Activated CD8-positive, alpha-beta memory T cell treated with anti-CD3 and anti-CD28 coated beads for 36 hours (primary cell): ENCODE measurements around the gene FRS2. TPM values are rescaled to one million over a fixed set of nuclear protein-coding genes. Genes with fewer than 3 reads are reported as not detected.

ENCODE experiments used
- CTCF ChIA-PET: fragments of 350-600 bp; sonication (Branson Sonifier 250); formaldehyde crosslinking; loops from one replicate; lab custom pipeline; 2021; ENCODE audit warnings: antibody characterized with exemption; lab: Charles Lee
- POLR2A ChIA-PET: fragments of 350-600 bp; sonication (Branson Sonifier 250); formaldehyde crosslinking; loops from one replicate; lab custom pipeline; 2021; ENCODE audit warnings: antibody characterized with exemption; lab: Charles Lee
- total RNA-seq, 2 experiments: library from RNA; stranded (reverse); gene quantifications; one replicate each; pipeline ENCODE4 v1.2.3, GENCODE V29; 2021

The FRS2 gene
- total RNA-seq, 2 experiments from 2014 or later = 8.5 to 9.3 TPM

DNA sequence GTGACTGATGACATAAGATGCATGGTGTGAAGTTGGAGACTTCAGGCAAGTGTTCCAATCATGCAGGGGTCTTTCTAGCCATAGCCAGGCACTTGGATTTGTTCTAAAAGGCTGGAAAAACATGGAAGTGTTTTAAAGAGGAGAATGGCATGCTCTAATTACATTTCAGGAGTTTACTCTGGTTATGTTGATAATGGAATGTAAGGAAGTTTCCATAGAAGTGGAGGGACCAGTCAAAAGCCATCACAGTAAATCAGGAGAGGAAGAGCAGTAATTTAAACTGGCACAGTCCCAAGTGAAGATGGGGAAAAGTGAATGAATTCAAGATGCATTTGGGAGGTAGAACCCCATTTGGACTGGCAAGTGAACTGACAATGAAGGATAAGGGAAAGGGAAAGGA, 13.9 kb upstream of the FRS2 start:
- CTCF ChIA-PET = no interaction called here
- POLR2A ChIA-PET = no interaction called here

DNA sequence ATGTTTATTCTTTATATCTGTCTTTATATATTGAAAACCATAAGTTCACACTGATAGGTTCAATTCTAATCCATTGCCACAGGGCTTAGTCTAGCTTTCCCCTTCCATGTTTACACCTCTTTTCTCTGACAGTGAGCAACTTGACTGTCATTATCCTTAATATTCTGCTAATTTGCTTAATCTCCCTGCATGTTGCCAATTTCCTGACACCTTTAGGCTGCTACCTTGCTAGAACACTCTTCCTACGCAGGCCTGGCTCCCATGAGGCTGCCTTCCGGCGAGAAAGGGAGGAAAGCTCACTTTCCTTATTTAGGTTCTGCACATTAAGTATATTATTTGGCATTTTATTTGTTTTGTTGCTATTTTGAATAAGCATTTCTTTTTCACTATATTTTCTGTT, 12.8 kb upstream of the FRS2 start:
- CTCF ChIA-PET = interaction anchor here (0.5 kb wide), 1 partner anchor 100 kb away, joined by 3 read pairs; no protein-coding TSS in a partner anchor
- POLR2A ChIA-PET = no interaction called here

DNA sequence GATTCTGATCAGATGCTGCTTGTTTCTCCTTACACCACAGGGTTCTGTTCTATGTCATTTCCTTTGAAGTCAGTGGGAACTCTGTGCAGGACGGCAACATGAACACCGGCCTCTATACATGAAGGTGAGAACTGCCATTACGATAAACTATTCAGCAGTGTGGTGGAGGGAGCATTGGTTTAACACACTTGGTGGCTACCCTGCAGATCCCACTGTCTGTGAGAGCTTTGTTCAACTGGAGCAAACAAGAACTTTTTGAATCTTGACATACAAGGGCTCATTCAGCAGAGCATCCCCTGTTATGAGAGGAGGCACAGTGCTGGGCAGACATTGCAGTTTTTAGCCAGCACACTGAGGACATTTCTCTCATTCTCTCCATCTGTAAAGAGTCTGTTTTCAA, 10.7 kb upstream of the FRS2 start:
- ChIA-PET CTCF (no interaction called here), POLR2A (no interaction called here)

DNA sequence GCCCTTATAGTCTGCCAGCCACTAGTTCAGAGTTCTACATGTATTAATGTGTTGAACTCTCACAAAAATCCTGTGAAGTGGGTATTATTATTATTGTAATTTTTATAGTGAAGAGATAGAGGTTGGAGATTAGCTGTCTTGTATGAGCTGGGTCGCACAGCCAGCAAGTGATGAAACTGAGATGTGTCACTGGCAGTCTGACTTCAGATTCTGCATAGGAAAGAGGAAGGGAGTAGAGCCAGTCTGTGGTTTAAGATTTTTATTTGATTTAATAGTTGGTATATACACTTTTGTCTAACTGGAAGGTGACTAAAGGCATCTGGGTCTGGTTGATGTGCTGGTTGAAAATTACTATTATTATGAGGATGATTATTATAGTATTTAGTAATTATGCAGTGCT, 5.8 kb upstream of the FRS2 start:
- ChIA-PET CTCF (interaction anchor here (0.6 kb wide), 2 partner anchors 27 to 83 kb away, joined by 3 to 4 read pairs; no protein-coding TSS in a partner anchor), POLR2A (interaction anchor here (0.6 kb wide), 1 partner anchor 127 kb away, joined by 3 read pairs; no protein-coding TSS in a partner anchor)

DNA sequence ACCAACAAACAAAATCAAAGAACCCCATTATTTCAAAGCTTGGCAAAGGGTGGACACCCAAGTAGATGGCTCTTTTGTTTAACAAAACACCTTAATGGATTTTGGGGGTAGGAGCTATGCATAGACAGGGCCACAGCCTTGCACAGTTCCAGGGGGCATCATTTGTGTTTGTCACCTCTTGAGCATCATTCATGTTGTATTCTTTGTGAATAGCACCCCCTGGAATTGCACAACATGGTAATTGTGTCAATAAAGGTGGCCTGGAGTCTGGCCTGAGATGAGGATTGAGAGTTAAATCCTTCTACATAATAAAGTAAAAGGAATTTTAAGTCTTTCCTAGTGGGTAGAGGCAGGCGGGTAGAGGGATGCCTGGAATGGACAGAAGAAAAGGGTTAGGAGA, 3.3 kb upstream of the FRS2 start:
- POLR2A ChIA-PET = no interaction called here

DNA sequence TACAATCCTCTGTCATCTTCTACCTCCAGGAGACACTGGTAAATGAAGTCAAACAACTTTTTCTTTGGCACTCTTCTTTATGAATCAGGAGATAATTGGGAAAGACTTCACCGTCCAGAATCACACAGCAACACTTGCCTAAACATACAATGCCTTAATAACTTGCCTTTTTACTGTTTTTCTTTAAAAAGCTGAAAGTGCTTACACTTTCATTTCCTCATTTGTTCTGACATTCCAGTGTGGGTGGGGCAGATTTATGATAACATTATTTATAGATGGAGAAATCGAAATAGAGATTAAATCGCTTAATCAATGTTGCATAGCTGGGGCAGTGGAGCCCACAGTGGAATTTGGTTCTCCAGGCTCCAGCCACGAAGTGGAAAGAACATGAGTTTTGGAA, 2.8 kb upstream of the FRS2 start:
- CTCF ChIA-PET = no interaction called here
- POLR2A ChIA-PET = no interaction called here

More for the DNA sequence above, 3.3 kb upstream of the FRS2 start:
- CTCF ChIA-PET = no interaction called here

- POLR2A ChIA-PET = no interaction called here
- CTCF ChIA-PET = interaction anchor here (0.5 to 0.6 kb wide), 2 partner anchors 108 to 117 kb away, joined by 3 read pairs; partner anchors contain the start of gene CCT2
These were observed 1.8 kb upstream of the FRS2 start for GRCh38 chr12:69468237-69469026.

DNA sequence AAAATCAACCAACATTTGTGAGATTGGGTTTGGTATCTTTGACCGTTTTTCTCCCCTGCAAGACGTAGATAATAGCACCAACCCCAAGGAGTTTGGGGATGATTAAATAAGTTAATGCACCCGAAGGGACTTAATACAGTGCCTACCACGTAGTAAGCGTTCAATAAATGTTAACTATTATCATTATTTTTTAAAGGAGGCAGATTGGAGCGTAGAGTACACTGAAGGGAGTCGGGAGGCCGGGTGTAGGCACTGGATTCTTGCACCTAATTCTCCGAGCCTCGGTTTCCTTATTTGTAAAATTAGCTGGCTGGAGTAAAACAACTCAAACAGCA, 367 bp upstream of the FRS2 start:
- CTCF ChIA-PET = interaction anchor here (0.8 to 1.9 kb wide), 3 partner anchors 42 to 116 kb away, joined by 3 to 5 read pairs (median 4); partner anchors contain the start of gene CCT2

DNA sequence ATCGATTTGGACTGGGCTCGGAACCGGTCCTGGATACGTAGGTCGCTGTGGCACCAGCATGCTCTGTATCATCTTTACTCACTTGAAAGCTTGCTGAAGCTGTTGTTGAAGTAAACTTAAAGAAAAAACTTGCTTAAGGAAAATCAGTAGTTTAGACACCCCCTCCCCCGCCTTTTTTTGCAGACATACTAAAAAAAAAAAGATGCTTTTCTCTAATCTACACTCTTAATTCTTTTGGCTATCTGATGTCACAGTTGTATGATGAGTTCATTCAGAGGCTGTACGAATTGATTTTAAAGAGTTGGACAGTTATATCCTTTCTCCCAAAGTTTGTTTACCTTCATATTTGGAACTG, 865 bp downstream of the FRS2 start:
- CTCF ChIA-PET = interaction anchor here (1.3 to 1.9 kb wide), 2 partner anchors 92 to 114 kb away, joined by 3 to 5 read pairs; partner anchors contain the start of gene CCT2
- POLR2A ChIA-PET = no interaction called here

More for the DNA sequence above, 367 bp upstream of the FRS2 start:
- POLR2A ChIA-PET = interaction anchor here (0.6 to 1.0 kb wide), 2 partner anchors 65 to 139 kb away, joined by 3 to 4 read pairs; no protein-coding TSS in a partner anchor

GRCh38 chr12:69471667-69472385, 1.6 kb downstream of the FRS2 start:
- CTCF ChIA-PET = interaction anchor here (1.9 kb wide), 1 partner anchor 114 kb away, joined by 5 read pairs; the partner anchor contains the start of gene CCT2
- POLR2A ChIA-PET = no interaction called here

- ChIA-PET POLR2A (no interaction called here), CTCF (no interaction called here)
These were observed 3.1 kb downstream of the FRS2 start for GRCh38 chr12:69473262-69473661.

DNA sequence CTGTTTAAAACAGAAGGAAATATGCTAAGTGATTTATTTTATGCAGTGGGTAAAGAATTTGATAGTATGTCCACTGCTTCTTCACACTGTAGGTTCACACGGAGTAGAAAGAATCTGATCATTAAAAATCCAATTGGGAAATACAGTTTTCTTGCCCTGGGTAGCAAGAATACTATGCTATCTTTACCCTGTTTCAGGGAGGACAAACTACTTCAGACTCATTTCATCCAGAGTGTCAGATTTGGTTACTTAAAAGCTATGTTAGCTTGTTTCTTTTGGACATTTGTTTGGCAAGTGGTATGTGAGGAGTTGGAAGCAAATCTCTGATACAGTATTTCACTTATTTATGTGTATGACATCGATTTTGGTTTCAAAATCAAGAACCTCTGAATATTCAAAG, 4.3 kb downstream of the FRS2 start:
- ChIA-PET POLR2A (no interaction called here), CTCF (interaction anchor here (0.6 kb wide), 1 partner anchor 17 kb away, joined by 4 read pairs; no protein-coding TSS in a partner anchor)

GRCh38 chr12:69475237-69475975, 5.2 kb downstream of the FRS2 start:
- POLR2A ChIA-PET = interaction anchor here (0.6 kb wide), 1 partner anchor 22 kb away, joined by 5 read pairs; no protein-coding TSS in a partner anchor
- CTCF ChIA-PET = interaction anchor here (0.5 to 0.7 kb wide), 2 partner anchors 10 to 94 kb away, joined by 3 read pairs; no protein-coding TSS in a partner anchor

DNA sequence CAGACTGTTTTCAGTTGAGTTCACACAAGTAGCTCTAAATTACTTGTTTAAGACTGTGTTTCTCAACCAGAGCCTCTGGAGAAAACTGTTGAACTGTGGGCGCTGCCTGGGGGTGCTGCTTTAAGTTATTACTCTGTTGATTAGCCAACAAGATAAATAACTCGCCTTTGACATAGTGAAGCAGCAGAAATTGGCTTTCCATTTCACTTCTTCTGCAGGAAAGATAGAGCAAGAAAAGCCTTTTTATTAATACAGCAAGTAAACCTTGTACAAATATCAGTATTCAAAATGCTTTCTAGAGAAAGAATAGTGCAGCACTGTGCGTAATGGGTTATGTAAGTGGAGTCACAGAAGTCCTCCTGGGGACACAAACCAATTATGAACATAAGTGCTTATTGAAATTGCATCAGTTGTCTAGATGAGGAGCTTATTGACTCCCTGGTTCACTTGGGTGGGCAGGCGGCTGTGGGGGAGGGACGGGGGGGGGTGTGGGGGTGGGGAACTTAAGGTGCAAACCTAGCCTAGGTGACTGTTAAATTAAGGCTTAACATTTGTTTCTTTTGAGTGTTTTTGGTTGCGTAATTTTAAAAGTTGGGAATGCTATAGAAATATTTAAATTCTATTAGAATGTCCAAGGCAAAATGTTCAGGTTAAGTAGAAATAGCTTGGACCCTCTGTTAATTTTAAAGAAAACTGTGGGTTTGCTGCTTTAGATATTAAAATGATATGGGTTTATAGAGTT, 6.3 kb downstream of the FRS2 start:
- ChIA-PET POLR2A (interaction anchor here (0.6 kb wide), 1 partner anchor 23 kb away, joined by 5 read pairs; no protein-coding TSS in a partner anchor), CTCF (interaction anchor here (0.7 kb wide), 1 partner anchor 93 kb away, joined by 3 read pairs; no protein-coding TSS in a partner anchor)

- ChIA-PET POLR2A (no interaction called here), CTCF (no interaction called here)
These were observed 9.5 kb downstream of the FRS2 start for GRCh38 chr12:69479675-69480074.

DNA sequence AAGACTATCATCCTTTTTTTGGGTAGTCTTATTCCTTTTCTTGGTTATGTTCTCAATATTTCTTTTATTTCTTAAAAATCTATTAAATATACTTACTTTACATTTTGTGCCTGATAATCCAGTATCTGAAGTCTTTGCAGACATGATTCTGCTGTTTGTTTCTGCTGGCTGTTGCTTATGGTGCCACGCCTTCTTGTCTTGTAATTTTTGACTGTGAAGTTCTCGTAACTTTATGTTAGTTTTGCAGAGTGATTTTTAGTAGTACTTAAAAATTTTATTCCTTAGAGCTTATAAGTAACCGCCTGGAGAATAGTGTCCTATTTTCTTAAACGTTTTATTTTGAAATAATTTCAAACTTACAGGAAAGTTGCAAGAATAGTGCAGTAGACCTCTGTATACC, 10.5 kb downstream of the FRS2 start:
- POLR2A ChIA-PET = no interaction called here
- CTCF ChIA-PET = no interaction called here

DNA sequence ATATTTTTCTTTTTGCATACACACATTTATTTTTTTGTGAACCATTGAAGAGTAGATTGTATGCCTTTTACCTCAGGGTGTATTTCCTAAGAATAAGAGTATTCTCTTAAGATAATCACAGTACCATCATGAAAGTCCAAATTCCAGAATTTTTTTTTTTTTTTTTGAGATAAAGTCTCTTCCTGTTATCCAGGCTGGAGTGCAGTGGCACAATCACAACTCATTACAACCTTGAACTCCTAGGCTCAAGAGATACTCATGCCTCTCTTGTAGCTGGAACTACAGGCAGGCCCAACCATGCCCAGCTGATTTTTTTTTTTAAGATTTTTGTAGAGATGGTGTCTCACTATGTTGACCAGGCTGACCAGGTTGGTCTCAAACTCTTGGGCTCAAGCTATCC, 10.9 kb downstream of the FRS2 start:
- ChIA-PET POLR2A (no interaction called here), CTCF (no interaction called here)

GRCh38 chr12:69483700-69484099, 13.5 kb downstream of the FRS2 start:
- CTCF ChIA-PET = no interaction called here
- POLR2A ChIA-PET = no interaction called here

DNA sequence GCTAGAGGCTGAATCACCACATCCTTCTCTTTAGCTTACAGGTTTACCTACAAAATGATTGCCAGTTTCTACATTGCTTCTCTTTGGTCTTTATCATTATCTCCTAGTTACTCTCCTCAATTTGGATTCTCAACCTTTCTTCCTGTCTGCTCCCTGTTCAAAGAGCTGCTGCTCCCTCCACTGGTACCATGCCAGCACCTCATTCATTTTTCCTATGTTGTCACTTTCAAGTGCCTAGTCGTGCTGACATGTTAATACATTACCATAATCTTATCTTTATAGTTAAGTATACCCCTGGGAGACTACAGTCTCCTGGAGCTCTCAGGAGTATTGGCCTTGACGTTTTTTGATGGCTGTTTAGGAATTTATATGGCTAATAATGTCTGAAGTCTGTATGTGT, 14.2 kb downstream of the FRS2 start:
- ChIA-PET CTCF (no interaction called here), POLR2A (no interaction called here)
